Ishikawa (cell line): Measurements from ENCODE around the gene GRIP2.

Experiments used
- CREB1 ChIP-seq: IDR thresholded peaks from 2 replicates; pipeline ENCODE4 v1.6.1; 2012; ENCODE audit warnings: low read depth
- EGR1 ChIP-seq: IDR thresholded peaks from 2 replicates; pipeline ENCODE4 v1.6.1; 2012
- EP300 ChIP-seq: IDR thresholded peaks from 2 replicates; pipeline ENCODE4 v1.6.1; 2012; ENCODE audit warnings: borderline replicate concordance
- FOXM1 ChIP-seq: IDR thresholded peaks from 2 replicates; pipeline ENCODE4 v1.6.1; 2012; ENCODE audit warnings: low read depth, borderline replicate concordance
- MAX ChIP-seq: IDR thresholded peaks from 2 replicates; pipeline ENCODE4 v1.6.1; 2012
- NFIC ChIP-seq: IDR thresholded peaks from 2 replicates; pipeline ENCODE4 v1.6.1; 2012
- REST ChIP-seq: IDR thresholded peaks from 2 replicates; pipeline ENCODE4 v1.6.1; 2012; ENCODE audit warnings: low read depth, mild to moderate bottlenecking
- USF1 ChIP-seq: IDR thresholded peaks from 2 replicates; pipeline ENCODE4 v1.6.1; 2012
- YY1 ChIP-seq: IDR thresholded peaks from 2 replicates; pipeline ENCODE4 v1.6.1; 2012; ENCODE audit warnings: low read depth

- no peak for TF ChIP-seq FOXM1
- no peak for TF ChIP-seq REST
- TF ChIP-seq YY1, result no peak
- TF ChIP-seq MAX, result no peak
- TF ChIP-seq EP300, result no peak
- no peak for TF ChIP-seq NFIC
- TF ChIP-seq EGR1, result no peak
- TF ChIP-seq USF1, result no peak
- no peak for TF ChIP-seq CREB1
These were observed 10.8 kb upstream of the GRIP2 start for GRCh38 chr3:14550651-14551611.
